Measurements from ENCODE around the gene CDK14.

DNA sequence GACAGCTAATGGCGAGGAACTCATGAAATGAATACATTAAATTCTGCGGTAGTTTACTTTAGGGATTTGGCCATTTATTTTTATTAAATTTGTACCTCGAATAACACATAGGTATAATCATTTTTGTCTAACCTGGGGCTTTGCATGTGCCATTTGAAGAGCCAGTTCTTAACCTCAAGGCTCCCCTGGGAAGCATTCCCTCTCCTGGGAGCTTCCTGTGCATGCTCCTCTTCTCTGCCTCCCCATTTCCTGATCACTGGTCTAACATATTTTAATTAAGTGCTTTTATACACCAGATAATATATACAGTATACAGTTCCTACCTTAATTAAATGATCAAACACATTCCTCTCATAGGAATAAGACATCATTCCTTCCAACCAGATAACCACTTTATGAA is 484.2 kb downstream of the CDK14 start:
- TF ChIP-seq EZH2 (IDR thresholded peaks at IDR 0.05), result no peak
- TF ChIP-seq EZH2phosphoT487 (IDR thresholded peaks at IDR 0.05), result no peak
